Right lobe of liver (tissue), 4 donors: ENCODE data around the gene ABCB4.

Experiments
- POLR2A ChIP-seq: fragments of 450-650 bp; IDR thresholded peaks from one replicate; pipeline ENCODE4 v1.6.1; 2017; ENCODE audit warnings: antibody characterized with exemption, mild to moderate bottlenecking
- TF ChIP-seq, protein P1 (sequence below), 4 donors: fragments of 200-600 bp in 3 of 4; fragments of 450-650 bp in 1 of 4; IDR thresholded peaks; one replicate each; pipeline versions ENCODE4 v1.5.1 to v1.8.0; 2016 to 2022; ENCODE audit warnings: antibody characterized with exemption in 4 of 4, mild to moderate bottlenecking in 2 of 4
- donor health status: DM: no; HTN: no; CAD: no.
- donor health status: DM: no; HTN: no; CAD: no.
- donor health status: DM: no; HTN: yes; CAD: no.

DNA sequence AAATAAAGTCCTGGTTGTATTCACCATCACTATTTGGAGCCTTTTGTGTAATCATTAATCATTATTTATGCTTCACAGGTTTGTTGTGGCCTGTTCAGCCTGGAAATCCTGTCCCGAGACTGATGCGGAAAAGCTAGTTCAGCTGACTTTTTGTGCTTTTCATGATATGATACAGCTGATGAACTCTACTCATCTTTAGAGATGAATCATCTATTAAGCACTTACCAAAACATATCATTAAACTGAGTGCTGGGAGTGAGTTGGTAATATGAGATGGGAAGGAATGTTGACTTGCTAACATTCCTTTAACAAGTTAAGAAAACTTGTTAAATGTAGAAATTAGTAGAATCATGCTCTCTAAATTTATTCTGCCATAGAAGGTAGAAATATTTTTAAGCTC, 77.0 kb downstream of the ABCB4 start:
- TF ChIP-seq, protein P1, sequence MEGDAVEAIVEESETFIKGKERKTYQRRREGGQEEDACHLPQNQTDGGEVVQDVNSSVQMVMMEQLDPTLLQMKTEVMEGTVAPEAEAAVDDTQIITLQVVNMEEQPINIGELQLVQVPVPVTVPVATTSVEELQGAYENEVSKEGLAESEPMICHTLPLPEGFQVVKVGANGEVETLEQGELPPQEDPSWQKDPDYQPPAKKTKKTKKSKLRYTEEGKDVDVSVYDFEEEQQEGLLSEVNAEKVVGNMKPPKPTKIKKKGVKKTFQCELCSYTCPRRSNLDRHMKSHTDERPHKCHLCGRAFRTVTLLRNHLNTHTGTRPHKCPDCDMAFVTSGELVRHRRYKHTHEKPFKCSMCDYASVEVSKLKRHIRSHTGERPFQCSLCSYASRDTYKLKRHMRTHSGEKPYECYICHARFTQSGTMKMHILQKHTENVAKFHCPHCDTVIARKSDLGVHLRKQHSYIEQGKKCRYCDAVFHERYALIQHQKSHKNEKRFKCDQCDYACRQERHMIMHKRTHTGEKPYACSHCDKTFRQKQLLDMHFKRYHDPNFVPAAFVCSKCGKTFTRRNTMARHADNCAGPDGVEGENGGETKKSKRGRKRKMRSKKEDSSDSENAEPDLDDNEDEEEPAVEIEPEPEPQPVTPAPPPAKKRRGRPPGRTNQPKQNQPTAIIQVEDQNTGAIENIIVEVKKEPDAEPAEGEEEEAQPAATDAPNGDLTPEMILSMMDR (IDR thresholded peaks at IDR 0.05) = no peak
- TF ChIP-seq POLR2A = no peak
